ENCODE results near the gene RNF123.
A peak's percentile ranks its signal among the peaks of the same experiment; 100 is the strongest.

Gene RNF123

DNA sequence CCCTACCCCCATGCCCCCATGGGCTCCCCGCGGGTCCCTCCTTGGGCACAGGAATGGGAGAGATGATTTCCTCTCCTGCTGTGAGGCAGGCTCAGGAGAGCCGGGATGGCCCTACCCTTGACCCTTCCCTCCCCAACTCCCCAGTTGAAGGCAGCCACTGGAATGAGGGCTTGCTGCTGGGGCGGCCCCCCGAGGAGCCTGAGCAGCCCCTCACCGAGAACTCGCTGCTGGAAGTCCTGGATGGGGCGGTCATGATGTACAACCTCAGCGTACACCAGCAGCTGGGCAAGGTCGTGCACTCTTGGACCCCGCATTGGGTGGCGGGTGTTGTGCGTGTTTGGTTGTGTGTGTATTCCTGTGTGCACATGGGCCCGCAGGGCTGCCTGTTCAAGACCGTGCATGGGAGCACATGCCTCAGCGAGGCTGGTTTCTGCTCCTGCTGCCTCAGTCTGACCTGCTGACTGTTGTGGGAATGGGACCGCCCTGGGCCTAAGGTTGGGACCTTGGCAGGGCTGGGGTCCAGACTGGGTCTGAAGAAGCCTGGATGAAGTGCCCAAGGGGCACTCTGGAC lies 16.1 kb downstream of the RNF123 start:
- peak; percentile 6 for DNase-seq

DNA sequence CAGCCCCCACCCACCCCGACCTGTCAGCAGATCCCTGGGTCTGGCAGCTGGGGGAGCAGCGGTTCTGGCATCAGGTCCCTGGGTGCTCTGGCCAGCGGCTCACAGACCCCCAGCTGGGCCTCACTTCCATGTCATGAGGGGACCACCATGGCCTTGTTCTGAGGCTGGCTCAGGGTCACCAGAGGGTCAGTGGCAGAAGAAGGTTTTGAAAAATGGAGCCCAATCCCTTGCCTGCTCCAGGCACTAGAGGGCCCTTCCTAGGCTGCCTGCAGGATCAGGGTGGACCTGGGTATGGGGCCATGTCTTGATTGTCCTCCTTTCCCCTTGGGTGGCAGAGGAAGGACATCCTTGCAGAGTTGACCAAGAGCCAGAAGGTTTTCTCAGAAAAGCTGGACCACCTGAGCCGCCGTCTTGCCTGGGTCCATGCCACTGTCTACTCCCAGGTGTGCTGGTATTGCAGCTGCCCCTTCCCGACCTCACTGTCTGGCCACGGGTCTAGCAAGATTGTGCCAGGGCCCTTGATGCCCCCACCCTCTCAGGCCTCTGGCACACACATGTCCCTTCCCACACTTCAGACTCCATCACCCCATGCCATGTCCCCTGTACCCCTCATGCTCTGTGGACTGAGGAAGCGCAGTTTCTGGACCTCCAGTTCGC lies 17.2 kb downstream of the RNF123 start:
- DNase-seq = peak; percentile 20

DNA sequence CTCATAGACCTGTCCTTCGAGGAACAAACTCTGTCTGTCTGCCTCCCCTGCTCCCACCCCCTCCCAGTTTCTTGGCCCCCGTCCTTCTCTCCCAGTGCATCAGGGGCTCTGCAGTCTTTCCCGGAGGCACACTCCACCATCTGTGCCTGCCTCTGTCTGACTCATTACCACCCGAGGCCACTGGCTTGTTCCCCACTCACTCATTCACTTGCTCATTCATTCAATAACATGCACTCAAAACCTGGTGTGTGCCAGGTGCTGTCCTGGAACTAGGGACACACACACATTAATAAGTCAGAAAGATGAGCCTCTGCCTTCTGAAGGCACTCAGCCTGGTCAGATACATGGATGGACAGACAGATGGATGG lies 17.7 kb downstream of the RNF123 start:
- DNase-seq = peak; percentile 19

DNA sequence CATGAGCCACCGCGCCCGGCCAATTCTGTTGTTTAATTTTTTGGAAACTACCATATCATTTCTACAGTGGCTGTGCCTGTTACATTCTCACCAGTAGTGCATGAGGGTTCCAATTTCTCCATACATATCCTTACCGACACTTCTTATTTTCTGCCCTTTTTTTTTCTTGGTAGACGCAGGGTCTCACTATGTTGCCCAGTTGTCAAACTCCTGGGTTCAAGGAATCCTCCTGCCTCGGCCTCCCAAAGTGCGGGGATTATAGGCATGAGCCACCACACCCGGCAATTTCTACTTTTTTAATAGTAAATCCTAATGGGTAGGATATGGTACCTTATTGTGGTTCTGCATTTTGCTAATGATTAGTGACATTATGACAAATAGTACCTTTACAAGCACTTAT lies 20.5 kb downstream of the RNF123 start:
- no peak for DNase-seq

DNA sequence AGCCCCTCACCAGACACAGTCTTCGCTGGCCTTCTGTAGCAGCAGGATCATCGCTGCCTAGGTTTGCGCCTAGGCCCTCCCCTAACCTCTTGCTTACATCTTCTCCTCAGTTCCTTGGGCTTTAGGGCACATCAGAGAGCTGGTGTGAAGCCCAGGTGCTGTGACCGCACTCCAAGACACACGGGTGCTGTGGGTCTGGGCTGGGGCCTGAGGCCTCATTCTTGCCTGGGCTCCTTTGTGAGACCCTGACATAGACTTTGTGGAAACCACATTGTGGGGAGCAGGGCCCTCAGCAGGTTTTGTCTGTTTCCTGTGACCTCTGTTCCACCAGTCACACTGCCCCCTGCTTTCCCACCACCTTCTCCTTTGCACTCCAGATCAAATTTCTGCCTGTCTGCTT lies 22.1 kb downstream of the RNF123 start:
- peak; percentile 24 for DNase-seq

DNA sequence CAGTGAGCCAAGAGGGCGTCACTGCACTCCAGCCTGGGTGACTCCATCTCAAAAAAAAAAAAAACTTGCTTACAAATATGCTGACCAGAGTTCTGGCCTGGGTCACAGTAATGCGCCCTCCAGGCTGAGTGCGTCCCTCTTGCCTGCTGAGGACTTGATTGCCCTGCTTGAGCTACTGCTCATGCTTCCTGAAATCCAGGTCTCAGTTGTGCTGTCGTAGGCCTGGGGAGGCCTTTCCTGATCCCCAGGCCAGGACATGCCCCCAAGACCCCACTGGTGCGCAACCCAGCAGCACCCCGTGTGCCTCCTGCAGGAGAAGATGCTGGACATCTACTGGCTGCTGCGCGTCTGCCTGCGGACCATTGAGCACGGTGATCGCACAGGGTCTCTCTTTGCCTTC lies 22.8 kb downstream of the RNF123 start:
- peak; percentile 22 for DNase-seq

DNA sequence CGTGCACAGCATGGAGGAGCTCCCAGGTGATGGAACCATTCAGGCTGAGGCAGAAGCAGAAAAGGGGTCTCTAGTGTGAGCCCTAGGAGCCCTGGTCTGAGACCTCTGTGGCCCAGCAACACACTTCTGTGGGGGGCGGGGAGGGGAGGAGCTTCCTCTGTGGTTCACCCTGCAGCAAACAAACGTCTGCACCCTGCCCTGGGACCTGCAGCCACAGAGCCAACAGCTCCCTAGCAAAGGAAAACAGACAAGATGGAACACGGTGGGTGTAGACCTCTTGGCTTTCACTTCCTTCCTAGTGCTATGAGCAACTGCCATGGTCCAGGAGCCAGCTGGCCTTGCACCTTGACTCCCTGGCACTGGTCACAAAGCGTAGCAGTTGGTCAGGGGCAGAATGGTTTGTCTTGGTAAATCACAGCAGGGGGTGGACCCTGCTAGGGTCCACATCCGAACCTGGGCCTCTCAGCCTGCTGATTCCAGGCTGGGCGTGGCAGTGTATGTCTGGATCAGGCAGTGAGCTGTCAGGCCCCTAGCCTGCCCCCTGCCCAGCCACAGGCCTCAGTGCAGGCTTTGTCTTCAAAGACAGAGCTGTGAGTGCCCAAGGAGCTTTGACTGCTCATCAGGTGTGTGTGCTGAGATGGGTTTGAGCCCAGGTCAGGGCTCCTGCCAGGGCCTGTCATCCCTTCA lies 23.4 kb downstream of the RNF123 start:
- DNase-seq = peak; percentile 18

DNA sequence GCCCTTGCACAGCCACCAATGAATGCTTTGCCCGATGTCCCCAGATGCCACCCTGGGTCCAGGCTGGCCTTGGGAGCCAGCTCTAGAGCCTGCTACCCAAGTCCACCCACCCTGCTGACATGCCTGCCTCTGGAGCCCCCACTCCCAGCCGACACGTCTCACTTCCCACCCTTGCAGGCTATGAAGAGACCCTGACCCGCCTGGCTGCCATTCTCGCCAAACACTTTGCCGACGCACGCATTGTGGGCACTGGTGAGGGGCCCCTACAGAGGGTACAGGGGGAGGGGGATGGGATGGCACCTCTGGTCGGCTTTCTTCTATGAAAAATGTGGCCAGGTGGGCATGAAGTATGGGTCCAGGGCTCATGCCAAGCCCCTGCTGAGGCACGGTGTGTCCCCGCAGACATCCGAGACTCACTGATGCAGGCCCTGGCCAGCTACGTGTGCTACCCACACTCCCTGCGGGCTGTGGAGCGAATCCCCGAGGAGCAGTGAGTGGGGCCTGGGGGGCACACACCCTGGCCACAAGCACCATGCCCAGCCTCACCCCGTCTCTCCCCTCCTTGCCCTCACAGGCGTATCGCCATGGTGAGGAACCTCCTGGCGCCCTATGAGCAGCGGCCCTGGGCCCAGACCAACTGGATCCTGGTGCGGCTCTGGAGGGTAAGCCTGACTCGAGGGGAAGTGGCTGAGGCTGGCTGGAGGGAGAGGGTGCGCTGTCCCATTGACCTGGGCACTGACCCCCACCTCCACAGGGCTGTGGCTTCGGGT lies 24.2 kb downstream of the RNF123 start:
- DNase-seq = no peak

DNA sequence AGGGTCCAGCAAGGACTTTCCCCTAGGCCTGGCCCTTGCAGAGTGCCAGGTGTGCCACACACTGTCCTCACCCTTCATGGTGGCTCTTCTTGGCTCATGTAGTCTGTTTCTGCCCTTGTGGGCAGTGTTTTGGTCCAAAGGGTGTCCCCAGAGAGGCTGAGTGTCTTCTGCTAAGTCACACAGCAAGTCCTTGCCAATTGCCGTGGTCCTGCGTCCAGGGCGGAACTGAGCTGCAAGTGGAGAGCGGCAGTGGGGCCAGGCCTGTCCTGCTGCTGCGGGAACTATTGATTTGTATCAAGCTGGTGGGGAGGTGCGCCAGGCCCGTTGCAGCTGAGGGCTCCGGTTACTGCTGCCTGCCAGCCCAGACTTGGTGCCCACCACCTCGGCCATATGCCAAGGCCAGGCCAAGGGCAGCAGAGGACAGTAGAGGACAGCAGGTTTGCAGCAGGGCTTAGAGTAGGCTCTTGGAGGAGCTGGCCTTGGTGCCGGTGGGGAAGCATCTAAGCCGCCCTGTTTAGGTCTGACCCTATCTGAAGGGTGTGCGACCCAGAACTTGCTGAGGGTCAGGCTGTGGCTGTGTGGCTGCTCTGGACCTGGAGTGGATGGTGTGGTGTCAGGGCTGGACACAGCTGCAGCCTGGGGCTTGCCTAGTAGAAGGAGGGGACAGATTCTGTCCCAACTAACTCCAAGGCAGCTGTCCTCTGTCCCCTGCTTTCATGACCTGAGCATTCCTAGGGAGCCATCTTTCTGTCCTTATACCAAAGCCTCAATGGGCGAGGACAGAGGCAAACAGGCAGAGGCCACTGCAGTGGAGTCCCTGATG lies 25.6 kb downstream of the RNF123 start:
- no peak for DNase-seq

DNA sequence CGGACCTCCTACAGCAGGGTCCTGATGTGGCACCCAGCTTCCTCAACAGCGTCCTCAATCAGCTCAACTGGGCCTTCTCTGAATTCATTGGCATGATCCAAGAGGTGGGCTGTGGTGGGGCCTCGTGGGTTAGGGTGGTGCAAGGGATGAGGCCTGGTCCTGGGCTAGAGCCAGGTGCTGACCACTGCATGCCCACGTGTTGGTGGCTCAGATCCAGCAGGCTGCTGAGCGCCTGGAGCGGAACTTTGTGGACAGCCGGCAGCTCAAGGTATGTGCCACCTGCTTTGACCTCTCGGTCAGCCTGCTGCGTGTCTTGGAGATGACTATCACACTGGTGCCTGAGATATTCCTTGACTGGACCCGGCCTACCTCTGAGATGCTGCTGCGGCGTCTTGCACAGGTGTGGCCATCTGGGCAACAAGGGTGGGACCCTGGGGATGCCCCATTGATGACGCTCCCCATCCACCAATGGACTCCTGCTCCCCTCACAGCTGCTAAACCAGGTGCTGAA lies 26.3 kb downstream of the RNF123 start:
- DNase-seq = peak; percentile 16

DNA sequence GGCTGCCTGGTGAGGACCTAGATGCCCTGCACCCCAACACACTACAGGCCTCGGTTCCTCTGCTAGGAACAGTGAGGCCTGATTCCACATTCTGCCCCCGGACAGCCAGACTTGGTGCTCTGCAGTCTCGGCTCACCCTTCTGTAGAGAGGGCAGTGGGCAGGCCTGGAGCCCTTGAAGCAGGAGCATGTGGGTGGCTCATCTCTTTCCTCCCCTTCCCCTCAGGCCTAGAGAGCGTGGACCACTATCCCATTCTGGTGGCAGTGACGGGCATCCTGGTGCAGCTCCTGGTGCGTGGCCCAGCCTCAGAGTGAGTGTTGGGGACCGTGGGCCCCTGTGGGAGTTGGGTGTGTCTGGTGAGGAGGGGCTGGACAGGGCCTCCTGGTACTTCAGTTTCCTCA lies 26.8 kb downstream of the RNF123 start:
- DNase-seq = peak; percentile 26

DNA sequence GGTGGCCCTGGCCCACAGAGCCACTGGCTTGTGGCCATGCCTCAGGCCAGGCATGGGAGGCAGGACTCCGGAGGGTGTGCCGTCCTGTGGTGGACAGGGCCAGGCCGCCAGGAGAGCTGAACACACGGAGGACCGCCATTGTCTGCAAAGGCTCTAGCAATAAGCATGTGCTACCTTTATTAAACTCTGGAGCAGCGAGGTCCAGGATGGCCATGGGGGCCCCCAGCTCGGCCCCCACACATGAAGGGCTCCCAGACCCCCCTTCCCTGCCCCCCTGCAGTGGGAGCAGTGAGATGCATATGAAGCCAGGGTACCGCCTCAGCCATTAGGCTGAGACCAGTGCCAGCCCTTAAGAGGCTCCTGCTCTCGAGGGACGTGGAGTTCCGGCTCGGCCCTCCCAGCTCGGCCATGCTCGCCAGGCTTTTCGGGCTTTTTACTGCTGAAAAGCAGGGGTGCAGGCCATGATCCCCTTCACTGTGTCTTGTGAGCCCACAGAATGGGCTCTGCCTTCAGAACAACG lies 27.4 kb downstream of the RNF123 start:
- peak; percentile 31 for DNase-seq

DNA sequence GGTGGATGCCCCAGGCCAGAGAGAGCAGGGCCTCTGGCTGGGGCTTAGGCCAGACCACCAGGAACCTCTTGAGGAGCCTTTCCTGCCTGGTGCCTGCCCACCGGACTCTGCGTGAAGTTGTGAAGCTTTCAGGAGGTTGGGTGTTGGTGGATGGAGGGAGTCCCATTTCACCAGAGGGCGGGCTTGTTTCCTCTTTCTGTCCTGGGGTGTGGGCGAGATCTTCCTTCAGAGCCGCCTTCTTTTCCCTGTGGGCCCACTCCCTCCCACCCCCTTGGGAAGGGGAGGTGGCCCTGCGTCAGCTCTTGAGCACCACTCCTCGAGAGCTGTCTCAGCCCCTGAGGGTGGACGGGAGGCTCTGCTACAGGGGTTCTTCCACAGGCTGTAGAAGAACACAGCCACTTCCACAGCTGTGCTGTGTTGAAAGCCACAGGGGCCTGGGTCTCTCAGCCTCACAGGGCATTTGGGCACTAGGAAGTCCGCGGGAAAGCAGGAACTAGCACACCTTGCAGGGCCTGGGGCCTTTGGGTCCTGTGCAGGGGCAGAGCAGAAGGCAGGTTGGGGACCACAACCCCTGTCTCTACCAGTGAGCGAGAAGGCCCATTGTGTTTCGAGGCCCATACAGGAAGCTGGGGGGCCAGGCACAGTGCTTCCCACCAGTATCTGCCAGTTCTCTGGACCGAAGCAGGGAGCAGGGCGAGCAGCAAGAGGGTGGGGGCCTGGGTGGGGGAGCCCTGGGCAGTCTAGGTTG lies 28.0 kb downstream of the RNF123 start:
- peak; percentile 21 for DNase-seq

DNA sequence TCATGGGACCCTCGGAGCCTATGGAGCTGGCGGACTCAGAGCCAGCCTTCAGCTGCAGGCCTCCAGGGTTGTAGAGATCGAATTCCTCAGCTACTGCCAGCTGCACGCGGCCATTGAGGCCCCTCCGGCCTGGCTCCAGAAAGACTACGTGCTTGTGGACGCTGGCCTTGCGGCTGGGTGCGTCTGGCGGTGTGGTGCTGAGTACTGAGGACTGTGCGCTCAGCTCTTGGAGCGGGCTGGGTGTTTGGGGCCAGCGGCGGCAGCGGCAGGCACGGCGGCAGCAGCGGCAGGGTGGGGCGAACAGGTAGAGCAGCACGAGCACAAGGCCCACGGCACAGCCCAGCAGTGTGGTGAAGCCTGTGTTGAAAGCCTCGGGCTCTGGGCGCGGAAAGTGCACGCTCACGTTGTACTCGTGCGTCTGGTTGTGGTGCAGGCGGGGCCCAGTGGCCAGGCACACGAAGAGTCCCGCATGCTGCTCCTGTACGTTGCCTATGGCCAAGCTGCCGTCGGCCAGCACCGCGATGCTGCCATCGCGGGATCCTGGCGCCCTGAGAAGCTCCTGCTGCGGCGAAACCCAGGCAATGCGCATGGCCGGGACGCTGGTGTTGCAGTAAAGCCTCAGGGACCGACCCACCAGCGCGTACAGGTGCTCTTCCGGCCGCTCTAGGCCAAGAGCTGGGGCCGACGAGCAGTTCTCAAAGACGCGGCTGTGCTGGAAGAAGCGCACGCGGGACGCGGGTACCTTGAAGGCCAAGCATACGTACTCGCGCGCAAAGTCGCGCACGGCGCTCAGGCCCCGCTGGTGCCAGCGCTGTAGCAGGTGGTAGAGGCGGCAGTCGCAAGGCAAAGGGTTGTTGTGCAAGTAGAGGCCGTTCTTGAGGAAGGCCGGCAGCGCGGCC lies 28.9 kb downstream of the RNF123 start:
- peak; percentile 30 for DNase-seq

DNA sequence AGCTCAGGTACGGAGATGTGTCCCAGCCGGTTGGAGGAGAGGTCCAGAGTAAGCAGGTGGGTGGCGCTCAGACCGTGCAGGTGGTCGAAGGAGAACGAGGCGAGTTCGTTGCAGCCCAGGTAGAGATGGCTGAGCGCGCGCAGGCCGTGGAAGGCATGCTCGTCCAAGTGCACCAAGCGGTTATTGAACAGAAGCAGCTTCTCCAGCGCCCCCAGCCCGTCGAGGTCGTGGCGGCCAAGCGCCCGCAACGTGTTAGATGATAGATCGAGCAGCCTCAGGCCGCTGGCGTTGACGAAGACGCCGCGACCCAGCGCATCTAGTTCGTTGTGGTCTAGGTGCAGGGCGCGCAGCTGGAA lies 29.5 kb downstream of the RNF123 start:
- peak; percentile 42 for DNase-seq

DNA sequence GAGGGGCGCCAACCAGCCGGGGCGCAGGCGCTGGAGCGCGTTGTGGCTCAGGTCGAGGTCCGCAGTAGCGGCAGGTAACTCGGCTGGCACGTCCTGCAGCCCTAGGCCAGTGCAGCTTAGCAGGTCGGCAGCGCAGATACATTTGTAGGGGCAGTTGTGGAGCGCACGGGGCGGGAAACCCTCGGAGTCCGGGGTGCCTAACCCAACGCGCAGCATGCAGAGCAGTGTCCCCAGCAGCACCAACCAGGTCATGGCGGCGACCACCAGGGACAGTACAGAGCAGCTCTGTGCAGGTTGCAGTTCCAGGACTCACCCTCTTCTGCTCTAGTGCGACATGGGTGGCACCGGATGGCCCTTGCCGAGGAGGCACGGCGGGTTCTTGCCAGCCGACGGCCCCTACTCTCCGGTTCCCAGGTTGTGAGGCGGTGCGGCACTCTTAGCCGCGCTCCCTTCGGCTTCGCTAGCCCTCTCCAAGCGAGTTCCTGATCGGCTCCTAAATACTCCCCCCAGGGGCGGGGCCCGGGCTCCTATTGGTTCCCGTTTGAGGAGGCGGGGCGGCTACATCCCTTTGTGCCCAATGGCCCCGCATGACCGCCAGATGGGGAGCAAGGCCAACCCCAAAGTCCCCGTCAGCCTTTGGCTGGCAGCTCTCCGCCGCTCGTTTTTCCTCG lies 30.0 kb downstream of the RNF123 start, which contains the start of gene AMIGO3:
TSS of gene AMIGO3 (minus strand) at position 471 of the 671 bp plus-strand sequence. CDS start at position 252, 219 bp downstream.
- DNase-seq = peak; percentile 94

DNA sequence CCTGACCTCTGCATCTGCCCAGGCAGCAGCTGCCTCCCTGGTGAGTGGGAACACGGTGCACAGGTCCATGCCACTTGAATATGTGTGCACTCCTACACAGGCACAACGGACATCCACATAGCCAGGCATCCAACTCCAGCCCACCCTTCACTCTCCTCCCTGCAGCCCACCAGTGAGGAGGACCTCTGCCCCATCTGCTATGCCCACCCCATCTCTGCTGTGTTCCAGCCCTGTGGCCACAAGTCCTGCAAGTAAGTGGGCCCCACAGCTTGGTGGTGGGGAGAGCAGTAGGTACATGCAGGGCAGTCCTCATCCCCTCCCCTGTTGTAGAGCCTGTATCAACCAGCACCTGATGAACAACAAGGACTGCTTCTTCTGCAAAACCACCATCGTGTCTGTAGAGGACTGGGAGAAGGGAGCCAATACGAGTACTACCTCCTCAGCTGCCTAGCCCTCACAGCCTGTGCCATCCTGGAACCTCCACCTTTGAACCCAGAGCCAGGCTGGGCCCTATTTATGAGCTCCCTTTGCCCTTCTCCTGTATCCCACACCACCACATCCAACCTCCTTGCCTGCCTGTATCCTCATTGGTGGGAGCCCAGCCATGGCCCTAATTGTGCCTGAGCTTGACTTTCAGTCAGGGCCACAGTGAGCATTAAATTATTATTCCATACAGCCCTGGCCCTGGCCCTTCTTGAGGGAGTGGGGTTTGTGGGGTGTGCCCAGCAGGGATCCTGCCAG lies 31.7 kb downstream of the RNF123 start:
- peak; percentile 29 for DNase-seq

DNA sequence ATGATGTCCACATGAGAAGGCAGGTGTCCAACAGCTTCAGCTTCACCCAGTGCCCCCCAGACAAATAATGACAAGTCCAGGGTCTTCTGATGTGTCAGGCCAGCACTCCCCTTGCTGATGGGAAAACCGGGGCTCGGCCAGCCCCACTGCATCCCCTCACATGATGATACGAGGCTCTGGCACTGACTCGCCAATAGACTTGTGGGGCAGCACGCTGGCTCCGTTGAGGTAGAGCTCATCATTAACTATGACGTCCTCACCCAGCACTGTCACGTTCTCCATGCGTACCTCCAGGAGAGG lies 32.2 kb downstream of the RNF123 start:
- peak; percentile 38 for DNase-seq

Measured in left hindlimb (tissue), 1 donor.